Panc1 (cell line): ENCODE data around the gene PTTG1IP. TPM values are rescaled to one million over a fixed set of nuclear protein-coding genes. Genes with fewer than 3 reads are reported as not detected.

Source experiments
- ATAC-seq: fragments of 200-7000 bp; cut with Tn5 transposase; 2 replicates; pipeline ENCODE4 v1.9.1; 2020; ENCODE audit warnings: mild to moderate bottlenecking, moderate library complexity
- BruUV-seq: library from RNA; stranded (reverse); fragments of 400-500 nt; replicated peaks from 2 replicates; lab custom pipeline; 2021; lab: Mats Ljungman, UMichigan
- CTCF ChIA-PET: fragments of 300-600 bp; sonication (Branson Sonifier 250); formaldehyde crosslinking; loops from one replicate; lab custom pipeline; 2022; ENCODE audit warnings: antibody characterized with exemption; lab: Charles Lee
- POLR2A ChIA-PET: fragments of 300-600 bp; sonication (Branson Sonifier 250); formaldehyde crosslinking; loops from one replicate; lab custom pipeline; 2022; ENCODE audit warnings: antibody characterized with exemption; lab: Charles Lee
- DNase-seq: peaks from one replicate; pipeline ENCODE4 v3.0.0-alpha.2; 2010; ENCODE audit warnings: low read depth, low spot score
- H3K27ac ChIP-seq: 2 replicates; pipeline ENCODE4 v1.5.1; 2011; ENCODE audit warnings: mild to moderate bottlenecking, low read length, inconsistent platforms
- H3K27me3 ChIP-seq: fragments of 200-500 bp; sonication (Bioruptor generic); 2 replicates; pipeline ENCODE4 v1.6.0; 2014; ENCODE audit warnings: low read length, inconsistent platforms; ENCODE audit not compliant: control insufficient read depth, insufficient read depth
- H3K36me3 ChIP-seq: fragments of 200-500 bp; sonication (Bioruptor generic); 2 replicates; pipeline ENCODE4 v1.5.1; 2014; ENCODE audit warnings: inconsistent platforms, mild to moderate bottlenecking, low read length, moderate library complexity; ENCODE audit not compliant: control insufficient read depth, insufficient read depth
- H3K4me1 ChIP-seq: 2 replicates; pipeline ENCODE4 v1.5.1; 2011; ENCODE audit warnings: inconsistent platforms, mild to moderate bottlenecking, low read length, moderate library complexity; ENCODE audit not compliant: control insufficient read depth, insufficient read depth
- H3K4me3 ChIP-seq, 2 experiments: 2 replicates each; pipeline ENCODE4 v1.5.1; 2011 to 2012; ENCODE audit warnings: low read depth in 2 of 2, low read length in 2 of 2, mild to moderate bottlenecking in 2 of 2, inconsistent platforms in 1 of 2, moderate library complexity in 1 of 2
- H3K9me3 ChIP-seq: fragments of 200-500 bp; sonication (Bioruptor generic); 2 replicates; pipeline ENCODE4 v1.5.1; 2014; ENCODE audit warnings: low read depth, mild to moderate bottlenecking, inconsistent platforms, low read length, moderate library complexity; ENCODE audit not compliant: control insufficient read depth, insufficient read depth
- CTCF ChIP-seq: fragments of 450-650 bp; IDR thresholded peaks from 2 replicates; pipeline ENCODE4 v1.5.1; 2017; ENCODE audit warnings: mild to moderate bottlenecking
- POLR2AphosphoS5 ChIP-seq: IDR thresholded peaks from 2 replicates; pipeline ENCODE4 v1.6.1; 2012; ENCODE audit warnings: mild to moderate bottlenecking, low read depth, low read length, moderate library complexity
- REST ChIP-seq, 2 experiments: IDR thresholded peaks; 2 replicates each; pipeline ENCODE4 v1.6.1; 2011 to 2012; ENCODE audit warnings: low read depth in 2 of 2, control low read depth in 1 of 2, low read length in 1 of 2, mild to moderate bottlenecking in 1 of 2, moderate library complexity in 1 of 2; ENCODE audit not compliant: insufficient read depth in 1 of 2
- SIN3A ChIP-seq: IDR thresholded peaks from 2 replicates; pipeline ENCODE4 v1.6.1; 2012; ENCODE audit warnings: low read depth, mild to moderate bottlenecking, low read length, moderate library complexity, borderline replicate concordance; ENCODE audit not compliant: insufficient read depth
- TCF7L2 ChIP-seq: IDR thresholded peaks from 2 replicates; pipeline ENCODE4 v1.6.1; 2011; ENCODE audit warnings: mild to moderate bottlenecking, low read depth, low read length, inconsistent platforms
- in situ Hi-C: cut with HindIII; loops from 2 replicates; pipeline ENCODE4 v1.10.0; 2016; ENCODE audit warnings: low sequenced_read_pairs, low pct_unique_long_range_greater_than_20kb
- intact Hi-C: fragments of 100-400 bp; cut with micrococcal nuclease; formaldehyde crosslinking; loops from one replicate; pipeline ENCODE4 v1.10.0; 2022; ENCODE audit not compliant: unreplicated experiment
- total RNA-seq: library from RNA; stranded (reverse); gene quantifications from one replicate; pipeline ENCODE4 v1.2.1, GENCODE V29; 2021; ENCODE audit not compliant: unreplicated experiment

Gene PTTG1IP
- total RNA-seq, 1 experiment from 2014 or later = 226 TPM

- intact Hi-C loops (no loop called here), in situ Hi-C loops (no loop called here)
- ChIA-PET CTCF (no interaction called here), POLR2A (no interaction called here)
- TF ChIP-seq CTCF (no peak), SIN3A (no peak), TCF7L2 (no peak), REST (IDR thresholded peaks at IDR 0.05; ENCODE audit: insufficient read depth in 1 of 2, low read depth in 2 of 2, low read length in 1 of 2) (no peak), POLR2AphosphoS5 (no peak)
- Histone ChIP-seq H3K4me3 (no peak overlapping the region), H3K4me1 (peaks cover 5% of the 10 kb centered on the region; the same call in 1 of the 2 replicates), H3K36me3 (no peaks in the 10 kb centered on the region), H3K27me3 (no peaks in the 10 kb centered on the region), H3K9me3 (no peaks in the 10 kb centered on the region), H3K27ac (no peak overlapping the region)
- DNase-seq (no peak), ATAC-seq (no peak)
- no TSS peak for BruUV-seq
Observed at GRCh38 chr21:44835647-44835973, 37.9 kb downstream of the PTTG1IP start.

GRCh38 chr21:44834951-44835646, 38.4 kb downstream of the PTTG1IP start:
- intact Hi-C loops = no loop called here
- POLR2A ChIA-PET = no interaction called here

More at GRCh38 chr21:44834951-44835646, 38.4 kb downstream of the PTTG1IP start:
- Histone ChIP-seq H3K4me1 (peaks cover 5% of the 10 kb centered on the region; the same call in 1 of the 2 replicates), H3K27ac (no peak overlapping the region), H3K27me3 (no peaks in the 10 kb centered on the region), H3K9me3 (no peaks in the 10 kb centered on the region), H3K36me3 (no peaks in the 10 kb centered on the region), H3K4me3 (no peak overlapping the region)
- ATAC-seq = no peak
- DNase-seq = no peak
- CTCF ChIA-PET = no interaction called here
- in situ Hi-C loops = no loop called here
- BruUV-seq = no TSS peak
- TF ChIP-seq TCF7L2 = no peak
- no peak for TF ChIP-seq SIN3A
- no peak; the same call in 1 of the 2 replicates for TF ChIP-seq CTCF
- no peak for TF ChIP-seq REST (IDR thresholded peaks at IDR 0.05; ENCODE audit: insufficient read depth in 1 of 2, low read depth in 2 of 2, low read length in 1 of 2)
- no peak for TF ChIP-seq POLR2AphosphoS5
